Measurements from ENCODE around the gene CNTN1.

Gene CNTN1

DNA sequence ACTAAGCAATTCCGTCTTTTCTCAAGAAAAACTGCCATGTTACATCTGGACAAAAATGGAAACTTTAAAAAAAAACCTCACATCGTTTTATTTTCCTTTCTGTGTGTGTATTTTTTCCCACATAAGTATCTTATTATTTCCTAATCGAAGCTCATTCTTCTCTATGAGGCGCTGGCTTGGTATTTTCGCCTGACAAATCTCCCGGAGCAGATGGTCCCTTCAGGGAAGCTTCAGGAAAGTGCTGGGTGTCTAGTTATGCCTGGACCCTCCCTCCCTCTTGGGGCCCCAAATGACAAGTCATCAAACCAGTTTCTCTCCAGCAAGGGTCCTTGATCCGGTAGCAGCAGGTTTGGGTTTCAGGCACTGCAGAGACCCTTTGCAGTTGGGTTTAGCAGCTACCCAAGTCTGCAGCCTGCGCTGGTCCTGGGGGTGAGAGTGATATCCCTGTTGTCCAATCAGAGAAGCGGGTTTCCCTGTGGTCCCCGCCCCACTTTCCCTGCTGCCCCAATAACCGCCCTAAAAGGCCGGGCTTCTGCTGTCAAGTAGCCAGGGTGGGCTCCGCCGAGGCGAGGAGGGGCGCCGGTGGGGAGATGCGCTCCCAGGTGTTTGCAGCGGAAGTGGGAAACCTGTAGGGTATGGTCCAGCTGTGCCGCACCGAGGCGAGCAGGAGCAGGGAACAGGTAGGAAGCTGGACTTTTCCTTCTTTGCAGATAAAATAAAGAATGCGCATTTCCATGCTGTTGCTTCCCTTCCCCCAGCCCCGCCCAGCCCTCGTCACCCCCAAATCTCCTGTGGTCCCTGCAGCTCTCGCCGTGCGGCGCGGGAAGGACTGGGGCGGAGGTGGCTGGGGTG lies at the start of gene CNTN1:
Gene CNTN1, plus strand, starts transcription at position 527 of the 852 bp plus-strand sequence.
- peak; percentile 57 for DNase-seq (ENCODE audit: low read depth)
- TF ChIP-seq, protein P1, sequence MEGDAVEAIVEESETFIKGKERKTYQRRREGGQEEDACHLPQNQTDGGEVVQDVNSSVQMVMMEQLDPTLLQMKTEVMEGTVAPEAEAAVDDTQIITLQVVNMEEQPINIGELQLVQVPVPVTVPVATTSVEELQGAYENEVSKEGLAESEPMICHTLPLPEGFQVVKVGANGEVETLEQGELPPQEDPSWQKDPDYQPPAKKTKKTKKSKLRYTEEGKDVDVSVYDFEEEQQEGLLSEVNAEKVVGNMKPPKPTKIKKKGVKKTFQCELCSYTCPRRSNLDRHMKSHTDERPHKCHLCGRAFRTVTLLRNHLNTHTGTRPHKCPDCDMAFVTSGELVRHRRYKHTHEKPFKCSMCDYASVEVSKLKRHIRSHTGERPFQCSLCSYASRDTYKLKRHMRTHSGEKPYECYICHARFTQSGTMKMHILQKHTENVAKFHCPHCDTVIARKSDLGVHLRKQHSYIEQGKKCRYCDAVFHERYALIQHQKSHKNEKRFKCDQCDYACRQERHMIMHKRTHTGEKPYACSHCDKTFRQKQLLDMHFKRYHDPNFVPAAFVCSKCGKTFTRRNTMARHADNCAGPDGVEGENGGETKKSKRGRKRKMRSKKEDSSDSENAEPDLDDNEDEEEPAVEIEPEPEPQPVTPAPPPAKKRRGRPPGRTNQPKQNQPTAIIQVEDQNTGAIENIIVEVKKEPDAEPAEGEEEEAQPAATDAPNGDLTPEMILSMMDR (conservative IDR thresholded peaks at IDR 0.05; ENCODE audit: control insufficient read depth, insufficient read depth, low read depth, low read length) = no peak
- H3K4me3 ChIP-seq (ENCODE audit: control insufficient read depth, low read depth, low read length) = peak within 1 kb of the TSS; percentile 47

DNA sequence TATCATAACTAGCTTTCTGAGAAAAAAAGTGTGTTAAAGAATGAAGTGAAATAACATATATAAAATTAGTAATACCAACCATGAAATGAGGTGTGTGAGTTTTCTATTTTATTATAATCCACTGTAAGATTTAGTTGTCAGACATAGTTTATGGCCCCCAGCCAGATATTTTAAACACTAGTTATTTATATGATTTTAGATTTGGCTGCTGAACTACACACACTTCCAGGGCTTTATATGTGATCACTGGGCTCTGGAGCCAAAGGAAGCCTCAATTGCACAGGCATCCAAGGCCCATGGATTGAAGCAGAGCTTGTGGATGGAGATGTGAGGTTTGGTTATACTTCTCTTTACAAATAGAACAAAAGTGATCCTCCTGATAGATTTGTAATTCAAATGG lies 48.7 kb upstream of the CNTN1 start:
- TF ChIP-seq, protein P1 (conservative IDR thresholded peaks at IDR 0.05; ENCODE audit: control insufficient read depth, insufficient read depth, low read depth, low read length) = no peak
- no peak overlapping the region for H3K4me3 ChIP-seq (ENCODE audit: control insufficient read depth, low read depth, low read length)
- no peak for DNase-seq (ENCODE audit: low read depth)

DNA sequence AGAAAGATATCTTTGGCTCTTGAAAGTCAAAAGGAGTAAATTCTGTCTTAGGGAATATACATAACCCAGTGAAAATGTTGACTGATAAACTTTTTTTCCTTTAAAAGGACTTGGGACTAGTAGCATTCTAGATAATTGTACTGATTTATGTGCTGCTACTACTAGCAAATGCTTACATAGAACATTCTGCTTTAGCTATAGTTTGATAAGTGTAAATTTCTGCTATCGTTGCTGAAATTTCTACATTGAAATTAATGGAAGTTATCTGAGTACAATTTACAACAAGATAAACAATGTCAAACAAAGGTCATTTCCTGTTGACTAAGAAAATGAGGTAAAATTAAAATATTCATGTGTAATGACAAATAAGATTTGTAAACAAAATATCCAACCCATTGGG lies 48.3 kb upstream of the CNTN1 start:
- TF ChIP-seq, protein P1 (conservative IDR thresholded peaks at IDR 0.05; ENCODE audit: control insufficient read depth, insufficient read depth, low read depth, low read length) = no peak
- no peak overlapping the region for H3K4me3 ChIP-seq (ENCODE audit: control insufficient read depth, low read depth, low read length)
- DNase-seq (ENCODE audit: low read depth) = no peak

DNA sequence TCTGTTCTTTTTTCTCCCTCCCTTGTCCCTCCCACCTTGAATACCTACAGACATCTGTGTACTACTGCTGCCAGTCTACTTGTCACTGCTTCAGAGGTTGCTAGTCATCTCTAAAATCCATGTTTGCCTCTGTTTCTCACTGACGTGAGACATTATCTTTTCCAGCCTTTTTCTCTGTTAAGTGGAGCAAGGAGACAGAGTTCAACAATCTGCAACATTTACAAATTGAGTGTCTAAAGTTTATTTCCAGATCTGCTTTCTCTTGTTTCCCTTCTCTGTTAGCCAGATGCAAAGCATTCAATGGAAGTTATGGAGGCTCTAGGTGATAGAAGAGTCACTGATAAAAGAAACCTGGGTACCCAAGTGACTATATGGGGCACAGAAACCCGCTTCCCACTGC lies 47.5 kb upstream of the CNTN1 start:
- H3K4me3 ChIP-seq (ENCODE audit: control insufficient read depth, low read depth, low read length) = no peak overlapping the region
- no peak for DNase-seq (ENCODE audit: low read depth)
- TF ChIP-seq, protein P1 (conservative IDR thresholded peaks at IDR 0.05; ENCODE audit: control insufficient read depth, insufficient read depth, low read depth, low read length) = no peak

DNA sequence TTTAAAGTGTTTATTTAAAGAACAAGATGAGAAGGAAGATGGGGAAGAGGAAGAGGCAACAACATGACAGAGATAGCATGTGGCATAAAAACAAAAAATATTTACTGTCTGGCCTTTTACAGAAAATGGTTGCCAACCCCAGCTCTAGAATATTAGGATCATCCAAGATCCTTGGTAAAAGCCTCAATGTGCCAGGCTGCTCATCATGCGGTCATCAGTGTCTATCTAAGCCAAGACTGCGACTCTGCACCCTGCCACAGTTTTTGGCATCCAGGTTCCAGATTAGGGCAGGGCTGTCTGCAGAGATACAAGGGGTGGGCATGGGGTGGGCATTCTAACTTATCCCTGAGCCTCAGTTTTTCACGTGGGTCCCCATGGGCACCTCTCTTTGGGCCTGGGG lies 46.9 kb upstream of the CNTN1 start:
- H3K4me3 ChIP-seq (ENCODE audit: control insufficient read depth, low read depth, low read length) = no peak overlapping the region
- no peak for DNase-seq (ENCODE audit: low read depth)
- TF ChIP-seq, protein P1 (conservative IDR thresholded peaks at IDR 0.05; ENCODE audit: control insufficient read depth, insufficient read depth, low read depth, low read length) = no peak

DNA sequence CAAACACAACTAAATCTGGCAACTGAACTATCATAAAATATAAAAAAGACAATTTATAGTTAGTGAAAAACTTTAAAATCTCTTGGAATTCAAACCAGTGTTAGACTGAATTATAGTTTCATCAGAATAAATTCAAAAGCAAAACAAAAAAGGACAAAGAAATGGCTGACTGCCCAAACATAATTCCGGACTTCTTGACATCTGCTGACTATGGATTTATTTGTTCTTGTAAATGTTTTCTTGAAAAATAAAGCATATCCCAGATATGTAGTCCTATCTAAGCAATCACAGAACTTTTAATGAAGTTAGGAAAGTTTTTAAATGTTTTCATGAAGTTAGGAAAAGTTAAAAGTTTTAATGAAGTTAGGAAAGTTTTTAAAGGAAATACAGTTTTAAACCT lies 45.8 kb upstream of the CNTN1 start:
- DNase-seq (ENCODE audit: low read depth) = no peak
- TF ChIP-seq, protein P1 (conservative IDR thresholded peaks at IDR 0.05; ENCODE audit: control insufficient read depth, insufficient read depth, low read depth, low read length) = no peak
- H3K4me3 ChIP-seq (ENCODE audit: control insufficient read depth, low read depth, low read length) = no peak overlapping the region
